Effector CD8-positive, alpha-beta T cell (primary cell): ENCODE data around the gene RRP9.
"Not testable (repeated sequence)": the region's sequence is repeated elsewhere in the genome, so short reads cannot be mapped to it uniquely, and the experiment has no call there.

Experiments
- DNase-seq: peaks from one replicate; lab custom pipeline; 2025; lab: John Stamatoyannopoulos, UW

RRP9 gene

DNA sequence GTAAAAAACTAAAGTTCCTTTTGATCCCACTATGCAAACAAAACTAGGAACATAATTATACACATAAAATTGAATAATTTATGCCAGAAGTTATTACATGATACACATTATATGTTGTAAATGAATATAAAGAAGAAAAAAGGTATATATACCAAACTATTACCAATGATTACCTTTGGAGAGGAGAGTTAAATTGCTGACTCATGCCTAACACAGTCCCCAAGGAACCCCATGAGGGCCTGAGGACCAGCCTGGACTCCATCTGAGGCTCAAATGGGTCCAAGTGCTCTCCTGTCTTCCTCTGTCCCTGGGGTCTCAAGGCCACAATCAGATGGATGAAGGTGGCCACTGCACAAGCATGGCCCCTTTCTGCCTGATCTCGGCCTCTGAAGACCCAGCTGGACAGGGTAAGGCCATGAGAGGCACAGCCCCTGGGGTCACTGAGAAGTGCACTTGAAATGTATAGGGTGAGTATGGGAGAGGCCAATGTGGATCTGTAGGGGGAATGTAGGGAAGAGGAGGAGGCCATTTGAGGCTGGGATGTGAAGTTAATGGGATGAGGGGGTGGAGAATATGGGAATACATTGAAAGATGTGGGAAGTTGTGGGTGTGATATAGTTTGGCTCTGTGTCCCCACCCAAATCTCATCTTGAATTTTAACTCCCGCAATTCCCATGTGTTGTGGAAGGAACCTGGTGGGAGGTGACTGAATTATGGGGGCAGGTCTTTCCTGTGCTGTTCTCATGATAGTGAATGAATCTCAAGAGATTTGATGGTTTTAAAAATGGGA is 37.5 kb downstream of the RRP9 start:
- DNase-seq: no peak

DNA sequence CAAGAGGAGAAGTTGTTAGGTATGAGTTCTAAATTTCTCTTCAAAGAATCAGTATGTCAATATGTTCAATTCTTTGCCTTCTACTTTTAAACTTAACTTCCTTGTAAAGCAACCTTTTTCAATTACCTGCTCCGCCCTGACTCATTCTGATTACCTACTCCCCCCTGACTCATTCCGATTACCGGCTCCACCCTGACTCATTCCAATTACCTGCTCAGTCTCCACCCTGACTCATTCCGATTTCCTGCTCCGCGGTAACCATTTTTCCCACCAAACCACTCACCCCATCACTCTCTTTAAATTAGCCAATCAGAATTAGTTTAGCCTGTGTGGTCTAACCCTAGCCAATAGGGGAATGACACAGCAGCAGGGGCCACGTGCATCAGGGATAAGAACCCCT is 39.3 kb downstream of the RRP9 start:
- not testable (repeated sequence) for DNase-seq

DNA sequence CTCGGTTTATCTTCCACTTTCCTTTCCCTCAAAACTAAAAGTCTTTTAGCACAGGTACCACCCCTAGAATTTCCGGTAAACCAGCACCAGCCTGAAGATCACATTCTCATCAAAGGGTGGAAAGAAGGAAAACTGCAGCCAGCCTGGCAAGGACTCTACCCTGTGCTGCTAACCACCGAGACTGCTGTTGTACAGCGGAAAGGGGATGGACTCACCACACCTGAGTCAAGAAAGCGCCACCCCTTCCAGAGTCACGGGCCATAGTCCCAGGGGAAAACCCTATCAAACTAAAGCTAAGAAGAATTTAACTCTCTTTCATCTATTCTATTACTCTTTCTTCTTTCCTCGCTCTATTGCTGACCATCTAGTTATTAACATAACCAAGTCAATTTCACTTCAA is 41.7 kb downstream of the RRP9 start:
- DNase-seq: not testable (repeated sequence)

DNA sequence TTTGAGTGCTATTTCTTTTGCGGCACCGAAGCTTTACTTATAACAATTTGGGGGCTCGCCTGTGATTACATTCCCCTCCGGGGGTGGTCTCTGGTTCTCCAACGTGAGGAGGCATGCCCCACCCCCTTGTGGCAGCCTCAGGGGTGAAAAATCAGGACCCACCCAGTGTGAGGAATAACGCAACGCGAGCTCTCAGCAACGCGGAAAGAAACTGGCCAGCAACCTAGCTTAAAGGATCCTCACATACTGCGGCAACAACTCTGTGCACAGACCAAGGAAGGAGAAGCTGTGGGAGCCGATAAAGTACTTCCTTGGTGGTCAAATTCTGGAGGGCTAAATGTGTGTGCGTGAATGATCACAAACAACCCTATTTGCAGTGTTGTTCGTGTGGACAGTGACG is 44.3 kb downstream of the RRP9 start:
- DNase-seq: no peak

DNA sequence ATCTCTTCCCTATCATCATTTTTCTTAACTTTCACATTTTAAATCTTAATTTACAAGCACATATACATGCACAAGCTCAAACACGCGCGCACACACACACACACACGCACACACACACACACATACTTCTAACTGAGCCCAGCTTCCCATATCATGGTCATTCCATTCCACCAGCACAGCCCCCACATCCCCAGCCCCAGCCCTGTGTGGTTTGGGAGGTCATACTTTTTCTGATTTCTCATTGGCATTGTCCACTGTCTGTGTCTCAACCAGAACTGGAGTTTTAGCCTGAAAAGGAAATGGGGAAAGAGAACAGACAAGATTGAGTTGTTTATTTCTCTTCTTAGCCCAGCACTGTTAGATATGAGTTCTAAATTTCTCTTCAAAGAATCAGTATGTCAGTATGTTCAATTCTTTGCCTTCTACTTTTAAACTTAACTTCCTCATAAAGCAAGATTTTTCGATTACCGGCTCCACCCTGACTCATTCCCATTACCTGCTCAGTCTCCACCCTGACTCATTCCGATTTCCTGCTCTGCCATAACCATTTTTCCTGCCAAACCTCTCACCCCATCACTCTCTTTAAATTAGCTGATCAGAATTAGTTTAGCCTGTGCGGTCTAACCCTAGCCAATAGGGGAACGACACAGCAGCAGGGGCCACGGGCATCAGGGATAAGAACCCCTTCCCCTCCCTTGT is 44.9 kb downstream of the RRP9 start:
- DNase-seq: no peak

DNA sequence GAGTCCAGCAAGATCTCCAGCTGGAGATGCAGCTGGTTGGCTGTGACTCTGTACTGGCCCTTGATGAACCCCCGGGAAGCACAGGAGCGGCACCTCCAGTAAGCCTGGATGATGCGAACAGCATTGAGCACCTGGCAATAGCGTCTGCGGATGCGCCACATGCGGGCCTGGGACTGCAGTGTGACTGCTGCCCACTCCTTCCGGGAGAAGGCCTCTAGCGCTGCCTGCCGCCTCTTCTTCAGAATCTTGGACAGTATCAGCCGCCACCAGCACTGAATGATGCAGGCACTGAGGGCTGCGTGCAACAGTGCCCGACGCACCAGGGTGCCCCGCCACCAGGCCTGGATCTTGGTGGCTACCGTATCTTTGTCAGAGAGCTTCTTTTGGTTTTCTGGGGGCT is 46.8 kb downstream of the RRP9 start:
- DNase-seq: no peak

DNA sequence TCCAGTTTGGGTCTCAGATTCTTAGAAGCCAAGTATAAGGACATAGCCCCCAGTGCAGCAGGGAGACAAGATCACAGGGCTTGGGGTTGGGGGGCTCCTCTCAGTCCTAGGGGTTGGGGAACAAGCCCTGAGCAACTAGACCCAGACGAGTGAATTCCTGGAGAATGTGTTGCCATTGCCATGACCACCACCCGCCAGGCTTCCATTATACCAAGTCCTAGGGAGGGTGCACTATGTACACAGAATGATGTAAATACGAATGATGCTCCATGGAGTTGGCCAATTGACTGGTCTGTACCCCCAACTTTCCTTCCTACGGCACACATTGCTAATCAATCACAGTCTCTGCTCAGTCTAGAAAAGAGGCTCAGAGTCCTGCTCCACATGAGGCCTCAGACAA is 47.3 kb downstream of the RRP9 start:
- DNase-seq: no peak

DNA sequence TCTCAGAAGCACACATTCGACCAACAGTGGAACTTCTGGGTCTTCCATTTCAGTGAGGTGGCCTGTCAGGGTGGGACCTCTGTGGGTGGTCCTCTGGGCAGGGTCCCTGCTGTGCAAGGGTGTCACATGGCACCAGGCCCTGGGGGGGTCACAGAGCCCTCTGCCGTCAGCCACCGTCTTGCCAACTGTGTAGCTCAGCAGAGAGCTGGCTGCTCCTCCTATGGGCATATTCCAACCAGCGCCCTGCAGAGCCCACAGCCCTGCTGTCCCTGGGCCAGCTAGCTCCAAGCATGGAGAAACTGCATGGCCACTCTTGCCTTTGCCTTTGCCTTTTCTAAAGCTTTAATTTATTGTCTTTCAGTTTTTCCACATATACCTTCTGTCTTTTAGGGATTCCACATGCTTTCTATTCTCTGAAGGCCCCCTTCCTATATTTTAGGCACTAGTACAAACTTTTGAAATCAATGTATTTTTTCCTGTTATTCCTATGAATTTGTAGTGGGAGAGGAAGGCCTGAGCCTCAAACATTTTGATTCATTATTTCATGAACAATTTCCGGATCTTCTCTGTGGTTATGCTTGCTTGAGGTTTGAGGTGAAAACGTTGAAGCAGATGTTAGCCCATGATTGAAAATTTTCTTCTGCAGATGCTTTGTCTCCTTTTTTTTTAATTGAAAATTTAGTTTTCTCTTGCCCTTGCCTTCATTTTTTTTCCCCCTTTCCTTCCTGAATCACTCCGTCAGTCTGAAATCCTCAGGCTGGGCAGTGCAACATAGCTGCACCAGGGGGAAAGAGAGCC is 50.3 kb downstream of the RRP9 start:
- DNase-seq: no peak

DNA sequence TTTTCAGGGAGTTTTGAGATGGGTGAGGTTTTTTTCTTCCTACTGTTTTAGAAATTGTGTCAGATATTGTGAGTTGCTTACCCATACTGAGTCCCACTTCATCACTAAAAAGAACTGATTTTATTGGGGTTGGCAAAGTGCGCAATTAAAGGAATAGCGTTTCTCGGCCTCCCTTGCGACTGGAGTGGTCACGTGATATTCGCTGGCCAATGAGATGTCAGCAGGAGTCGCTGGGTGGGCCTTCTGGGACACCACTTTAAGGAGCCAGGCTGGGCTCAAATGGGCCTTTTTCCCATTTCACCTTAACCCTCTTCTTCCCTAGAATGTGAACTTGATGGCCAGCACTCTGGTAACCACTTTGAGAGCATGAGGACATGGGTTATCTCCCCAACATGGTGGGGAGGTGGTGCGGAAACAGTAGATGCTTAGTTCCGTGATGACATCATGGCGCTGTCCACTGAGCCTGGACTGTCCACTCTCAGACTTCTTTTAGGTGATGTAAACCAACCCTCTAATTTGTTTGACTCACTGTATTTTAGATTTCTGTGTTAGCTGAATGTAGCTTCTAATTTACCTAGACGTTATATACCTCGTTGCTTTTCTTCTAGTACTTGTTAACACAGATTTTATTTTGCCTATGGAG is 53.1 kb downstream of the RRP9 start:
- DNase-seq: no peak

DNA sequence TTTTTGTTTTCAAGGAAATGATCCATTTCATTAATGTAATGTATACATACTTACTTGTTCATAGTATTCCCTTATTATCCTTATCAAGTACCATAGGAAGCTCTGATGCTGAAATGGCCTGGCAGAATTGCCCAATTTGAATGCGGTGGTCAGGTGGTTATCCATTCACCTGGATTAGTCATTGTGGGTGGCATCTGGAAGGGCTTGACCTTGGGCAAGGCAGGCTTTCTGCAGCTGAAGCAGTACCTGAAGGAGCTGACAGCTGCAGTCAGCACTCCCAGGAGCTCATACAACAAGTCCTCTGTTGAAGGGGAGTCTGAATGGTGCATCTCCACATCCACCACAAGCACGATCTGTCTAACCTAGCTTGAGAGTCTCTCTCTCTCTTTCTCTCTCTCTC is 54.1 kb downstream of the RRP9 start:
- no peak for DNase-seq

DNA sequence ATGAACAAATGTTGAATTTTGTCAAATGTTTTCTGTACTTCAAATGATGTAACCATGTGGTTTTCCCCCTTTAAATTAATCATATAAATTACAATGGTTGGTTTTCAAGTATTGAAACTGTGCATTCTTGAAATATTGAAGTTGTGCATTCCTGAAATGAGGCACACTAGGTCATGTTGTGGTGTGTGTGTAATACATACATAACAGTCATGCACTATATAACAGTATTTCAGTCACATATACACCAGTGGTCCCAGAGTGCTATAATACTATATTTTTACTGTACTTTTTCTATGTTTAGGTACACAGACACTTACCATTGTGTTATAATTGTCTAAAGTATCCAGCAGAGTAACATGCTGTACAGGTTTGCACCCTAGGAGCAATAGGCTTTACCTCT is 55.3 kb downstream of the RRP9 start:
- no peak for DNase-seq
